Ascending aorta (tissue), 2 donors: Measurements from ENCODE around the gene CCDC106. TPM values are rescaled to one million over a fixed set of nuclear protein-coding genes. Genes with fewer than 3 reads are reported as not detected.

Experiments used
- DNase-seq, 2 donors: peaks; one replicate each; pipeline ENCODE4 v3.0.0-alpha.2; 2019; ENCODE audit warnings: low spot score in 2 of 2
- H3K27ac ChIP-seq, 2 donors: fragments of 200-600 bp; sonication (generic); one replicate each; pipeline ENCODE4 v1.5.1; 2016 to 2017; ENCODE audit warnings: mild to moderate bottlenecking in 1 of 2
- H3K27me3 ChIP-seq: fragments of 200-600 bp; sonication (generic); one replicate; pipeline ENCODE4 v1.5.1; 2017
- H3K36me3 ChIP-seq, 2 donors: fragments of 200-600 bp; sonication (generic); one replicate each; pipeline ENCODE4 v1.5.1; 2016
- H3K4me1 ChIP-seq, 2 donors: fragments of 200-600 bp; sonication (generic); one replicate each; pipeline ENCODE4 v1.5.1; 2016 to 2017; ENCODE audit warnings: mild to moderate bottlenecking in 1 of 2
- H3K4me3 ChIP-seq, 2 donors: fragments of 200-600 bp; sonication (generic); one replicate each; pipeline ENCODE4 v1.5.1; 2016 to 2017; ENCODE audit warnings: mild to moderate bottlenecking in 1 of 2
- H3K9me3 ChIP-seq, 2 donors: fragments of 200-600 bp; sonication (generic); one replicate each; pipeline ENCODE4 v1.5.1; 2016
- intact Hi-C: fragments of 100-400 bp; cut with DNase I; formaldehyde crosslinking; loops from one replicate; pipeline ENCODE4 v1.15.1; 2023
- total RNA-seq: library from RNA; depleted of rRNA; stranded (reverse); fragments of >200 nt; gene quantifications from one replicate; pipeline ENCODE4 v1.1.0, GENCODE V29; 2016
- TF ChIP-seq, protein P1 (sequence below), 3 experiments: fragments of 200-600 bp in 2 of 3; fragments of 450-650 bp in 1 of 3; sonication (generic) in 2 of 3; IDR thresholded peaks; one replicate each; pipeline ENCODE4 v1.5.1; 2016 to 2019; ENCODE audit warnings: antibody characterized with exemption in 3 of 3, mild to moderate bottlenecking in 1 of 3, moderate library complexity in 1 of 3

The CCDC106 gene
- total RNA-seq, 1 donor from 2014 or later = 27.6 TPM

GRCh38 chr19:55645512-55645881 is 2.5 kb upstream of the CCDC106 start:
- H3K4me1 ChIP-seq = peaks cover 11 to 16% of the 10 kb centered on the region in 2 donors
- no peak overlapping the region for H3K4me3 ChIP-seq
- H3K9me3 ChIP-seq = no peaks in the 10 kb centered on the region
- intact Hi-C loops = loop anchor here (5.0 kb wide), 1 partner anchor 258 kb away; the partner anchor contains the start of gene RPL28
- no peak overlapping the region for H3K27ac ChIP-seq
- H3K27me3 ChIP-seq = no peaks in the 10 kb centered on the region
- TF ChIP-seq, protein P1, sequence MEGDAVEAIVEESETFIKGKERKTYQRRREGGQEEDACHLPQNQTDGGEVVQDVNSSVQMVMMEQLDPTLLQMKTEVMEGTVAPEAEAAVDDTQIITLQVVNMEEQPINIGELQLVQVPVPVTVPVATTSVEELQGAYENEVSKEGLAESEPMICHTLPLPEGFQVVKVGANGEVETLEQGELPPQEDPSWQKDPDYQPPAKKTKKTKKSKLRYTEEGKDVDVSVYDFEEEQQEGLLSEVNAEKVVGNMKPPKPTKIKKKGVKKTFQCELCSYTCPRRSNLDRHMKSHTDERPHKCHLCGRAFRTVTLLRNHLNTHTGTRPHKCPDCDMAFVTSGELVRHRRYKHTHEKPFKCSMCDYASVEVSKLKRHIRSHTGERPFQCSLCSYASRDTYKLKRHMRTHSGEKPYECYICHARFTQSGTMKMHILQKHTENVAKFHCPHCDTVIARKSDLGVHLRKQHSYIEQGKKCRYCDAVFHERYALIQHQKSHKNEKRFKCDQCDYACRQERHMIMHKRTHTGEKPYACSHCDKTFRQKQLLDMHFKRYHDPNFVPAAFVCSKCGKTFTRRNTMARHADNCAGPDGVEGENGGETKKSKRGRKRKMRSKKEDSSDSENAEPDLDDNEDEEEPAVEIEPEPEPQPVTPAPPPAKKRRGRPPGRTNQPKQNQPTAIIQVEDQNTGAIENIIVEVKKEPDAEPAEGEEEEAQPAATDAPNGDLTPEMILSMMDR (IDR thresholded peaks at IDR 0.05) = no peak
- DNase-seq = no peak
- peaks cover 3 to 10% of the 10 kb centered on the region in 2 donors for H3K36me3 ChIP-seq

- DNase-seq = no peak
- Histone ChIP-seq H3K27me3 (no peaks in the 10 kb centered on the region), H3K27ac (peak overlapping the region; percentile 74 to 80), H3K36me3 (peaks cover 3 to 10% of the 10 kb centered on the region in 2 donors), H3K4me1 (peaks cover 10 to 16% of the 10 kb centered on the region in 2 donors), H3K4me3 (peak overlapping the region; percentile 87 to 89), H3K9me3 (no peaks in the 10 kb centered on the region)
- intact Hi-C loops = loop anchor here (5.0 kb wide), 1 partner anchor 260 kb away; the partner anchor contains the start of gene RPL28
- TF ChIP-seq, protein P1 (IDR thresholded peaks at IDR 0.05) = no peak
Observed at GRCh38 chr19:55646889-55647731, 902 bp upstream of the CCDC106 start.

DNA sequence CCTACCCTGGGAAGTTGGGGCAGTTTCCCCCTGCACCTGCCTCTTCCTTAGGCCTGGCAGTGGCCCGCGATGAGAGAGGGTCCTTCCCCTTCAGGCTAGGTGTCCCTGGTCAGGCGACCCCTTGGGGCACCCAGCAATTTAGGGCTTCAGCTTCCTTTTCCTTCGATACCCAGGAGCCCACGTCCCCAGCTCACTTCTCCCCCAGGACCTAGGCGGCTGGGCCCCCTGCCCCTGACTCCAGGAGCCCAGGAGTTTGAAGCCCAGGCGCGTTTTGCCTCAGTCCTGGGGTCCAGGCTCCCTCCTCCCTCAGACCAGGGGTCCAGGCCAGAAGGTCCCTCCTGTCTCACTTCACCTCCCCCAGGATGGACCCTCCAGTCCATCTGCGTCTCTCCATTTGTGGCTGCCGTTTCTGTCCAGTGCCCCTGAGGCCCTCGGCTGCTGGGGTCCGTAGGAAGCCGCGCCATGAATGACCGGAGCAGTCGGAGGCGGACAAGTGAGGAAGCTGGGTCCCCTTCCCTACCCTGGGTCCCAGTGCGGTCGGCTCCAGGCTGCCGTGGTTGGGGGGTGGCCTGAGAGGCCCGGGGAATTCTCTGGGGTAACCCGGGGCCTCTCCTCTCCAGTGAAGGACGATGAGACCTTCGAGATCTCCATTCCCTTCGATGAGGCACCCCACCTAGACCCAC is 714 bp downstream of the CCDC106 start:
- H3K4me3 ChIP-seq = peak overlapping the region; percentile 87 to 89
- H3K36me3 ChIP-seq = peaks cover 3 to 10% of the 10 kb centered on the region in 2 donors
- intact Hi-C loops = loop anchor here (5.0 kb wide), 1 partner anchor 261 kb away; the partner anchor contains the start of gene RPL28
- no peaks in the 10 kb centered on the region for H3K9me3 ChIP-seq
- TF ChIP-seq, protein P1 (IDR thresholded peaks at IDR 0.05) = peak in 1 of 3 experiments; percentile 7
- H3K27ac ChIP-seq = peak overlapping the region; percentile 74 to 80
- no peak for DNase-seq
- H3K4me1 ChIP-seq = peaks cover 3 to 16% of the 10 kb centered on the region in 2 donors
- H3K27me3 ChIP-seq = no peaks in the 10 kb centered on the region

DNA sequence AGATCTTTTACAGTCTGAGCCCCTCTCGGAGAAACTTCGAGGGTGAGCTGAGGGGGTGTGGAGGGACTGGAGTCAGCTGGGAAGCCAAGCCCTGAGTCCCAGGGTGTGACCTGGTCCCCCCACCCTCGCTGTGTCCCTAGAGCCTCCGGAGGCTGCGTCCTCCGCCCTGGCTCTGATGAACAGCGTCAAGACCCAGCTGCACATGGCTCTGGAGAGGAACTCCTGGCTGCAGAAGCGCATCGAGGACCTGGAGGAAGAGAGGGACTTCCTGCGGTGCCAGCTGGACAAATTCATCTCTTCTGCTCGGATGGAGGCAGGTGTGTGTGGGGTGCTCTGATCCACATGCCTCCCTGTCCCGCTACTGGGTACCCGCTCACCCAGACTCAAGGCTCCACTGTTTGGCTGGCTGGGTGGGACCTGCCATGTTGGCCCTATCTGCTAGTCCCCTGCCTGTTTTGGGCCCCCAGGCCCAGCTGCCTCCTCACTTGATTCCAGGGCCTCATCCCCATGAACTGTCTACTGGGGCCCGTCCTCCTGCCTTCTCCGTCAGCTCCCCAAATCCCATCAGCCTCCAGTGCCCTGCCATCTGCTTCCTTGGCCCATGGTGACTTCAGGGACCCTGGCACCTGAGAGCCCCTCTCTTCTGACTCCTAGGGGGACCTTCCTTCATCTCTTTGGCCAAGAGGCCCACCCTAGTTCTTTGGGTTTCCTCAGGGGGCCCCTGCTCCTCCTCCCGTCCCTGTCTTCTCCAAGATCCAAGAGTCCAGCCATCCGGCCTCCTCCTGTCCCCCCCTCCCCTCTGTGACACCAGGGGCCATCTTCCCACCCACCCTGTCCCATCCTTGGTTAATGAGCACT is 1.5 kb downstream of the CCDC106 start:
- H3K4me3 ChIP-seq = peak overlapping the region; percentile 87 to 89
- DNase-seq = no peak
- H3K27ac ChIP-seq = peak overlapping the region; percentile 74 to 80
- peaks cover 3 to 10% of the 10 kb centered on the region in 2 donors for H3K36me3 ChIP-seq
- H3K27me3 ChIP-seq = no peaks in the 10 kb centered on the region
- TF ChIP-seq, protein P1 (IDR thresholded peaks at IDR 0.05) = no peak
- H3K4me1 ChIP-seq = peaks cover 0 to 12% of the 10 kb centered on the region in 2 donors
- intact Hi-C loops = loop anchor here (5.0 to 10.0 kb wide), 4 partner anchors 262 to 1455 kb away; partner anchors contain the start of genes LENG8, PPP1R12C, RPL28 and TSEN34
- H3K9me3 ChIP-seq = no peaks in the 10 kb centered on the region

DNA sequence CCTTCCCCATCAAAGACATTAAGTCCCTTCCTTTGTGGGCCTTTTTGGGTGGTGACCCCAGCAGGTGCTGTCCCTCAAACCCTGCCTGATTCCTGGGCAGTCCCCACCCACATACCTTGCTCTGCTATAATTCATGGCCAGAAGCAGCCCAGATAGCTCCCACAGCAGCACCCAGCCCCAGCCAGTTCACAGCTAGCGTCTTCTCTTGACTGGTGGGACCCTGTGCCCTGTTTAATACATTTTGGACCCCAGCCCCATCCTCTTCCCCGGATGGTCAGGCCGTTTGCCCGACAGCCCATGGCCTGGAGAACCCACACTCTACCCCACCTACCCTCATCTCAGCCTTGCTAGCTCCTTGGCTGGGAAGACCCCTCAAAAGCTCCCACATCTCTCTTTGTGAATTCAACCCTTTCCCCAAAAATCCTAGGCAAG is 2.1 kb downstream of the CCDC106 start:
- Histone ChIP-seq H3K27me3 (no peaks in the 10 kb centered on the region), H3K36me3 (peaks cover 3 to 5% of the 10 kb centered on the region in 2 donors), H3K4me3 (no peak overlapping the region), H3K4me1 (peaks cover 0 to 10% of the 10 kb centered on the region in 2 donors), H3K9me3 (no peaks in the 10 kb centered on the region), H3K27ac (no peak overlapping the region)
- TF ChIP-seq, protein P1 (IDR thresholded peaks at IDR 0.05) = no peak
- DNase-seq = no peak
- intact Hi-C loops = loop anchor here (5.0 to 10.0 kb wide), 3 partner anchors 535 to 1455 kb away; partner anchors contain the start of genes LENG8, PPP1R12C and TSEN34
